ENCODE results near the gene SEMA4D. TPM values are rescaled to one million over a fixed set of nuclear protein-coding genes. Genes with fewer than 3 reads are reported as not detected.
A peak's percentile ranks its signal among the peaks of the same experiment; 100 is the strongest.

SEMA4D gene
- total and polyA plus RNA-seq, 2 of the 13 experiments (the other 11 are each of a cell fraction or from before 2014, with no cell fraction given) = 0.13 to 0.16 TPM

- TF ChIP-seq, protein P1, sequence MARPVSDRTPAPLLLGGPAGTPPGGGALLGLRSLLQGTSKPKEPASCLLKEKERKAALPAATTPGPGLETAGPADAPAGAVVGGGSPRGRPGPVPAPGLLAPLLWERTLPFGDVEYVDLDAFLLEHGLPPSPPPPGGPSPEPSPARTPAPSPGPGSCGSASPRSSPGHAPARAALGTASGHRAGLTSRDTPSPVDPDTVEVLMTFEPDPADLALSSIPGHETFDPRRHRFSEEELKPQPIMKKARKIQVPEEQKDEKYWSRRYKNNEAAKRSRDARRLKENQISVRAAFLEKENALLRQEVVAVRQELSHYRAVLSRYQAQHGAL (CRISPR knock-in tag; IDR thresholded peaks at IDR 0.05; ENCODE audit: not compliant biosample characterization) = peak; percentile 11
- no peak for TF ChIP-seq TSC22D2 (CRISPR knock-in tag; IDR thresholded peaks at IDR 0.05; ENCODE audit: borderline replicate concordance)
- TF ChIP-seq, protein P2, sequence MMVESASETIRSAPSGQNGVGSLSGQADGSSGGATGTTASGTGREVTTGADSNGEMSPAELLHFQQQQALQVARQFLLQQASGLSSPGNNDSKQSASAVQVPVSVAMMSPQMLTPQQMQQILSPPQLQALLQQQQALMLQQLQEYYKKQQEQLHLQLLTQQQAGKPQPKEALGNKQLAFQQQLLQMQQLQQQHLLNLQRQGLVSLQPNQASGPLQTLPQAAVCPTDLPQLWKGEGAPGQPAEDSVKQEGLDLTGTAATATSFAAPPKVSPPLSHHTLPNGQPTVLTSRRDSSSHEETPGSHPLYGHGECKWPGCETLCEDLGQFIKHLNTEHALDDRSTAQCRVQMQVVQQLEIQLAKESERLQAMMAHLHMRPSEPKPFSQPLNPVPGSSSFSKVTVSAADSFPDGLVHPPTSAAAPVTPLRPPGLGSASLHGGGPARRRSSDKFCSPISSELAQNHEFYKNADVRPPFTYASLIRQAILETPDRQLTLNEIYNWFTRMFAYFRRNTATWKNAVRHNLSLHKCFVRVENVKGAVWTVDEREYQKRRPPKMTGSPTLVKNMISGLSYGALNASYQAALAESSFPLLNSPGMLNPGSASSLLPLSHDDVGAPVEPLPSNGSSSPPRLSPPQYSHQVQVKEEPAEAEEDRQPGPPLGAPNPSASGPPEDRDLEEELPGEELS (CRISPR knock-in tag; IDR thresholded peaks at IDR 0.05) = no peak
- 0 out of 2 replicates have a peak, but pooled peaks have one; percentile 8 for TF ChIP-seq SRY (CRISPR knock-in tag; IDR thresholded peaks at IDR 0.05)
- 0 out of 2 replicates have a peak, but pooled peaks have one; percentile 0 for TF ChIP-seq TFDP2 (CRISPR knock-in tag; IDR thresholded peaks at IDR 0.05)
- no peak for TF ChIP-seq NFE2L1 (CRISPR knock-in tag; IDR thresholded peaks at IDR 0.05; ENCODE audit: borderline replicate concordance)
- TF ChIP-seq ZNF451 (CRISPR knock-in tag; IDR thresholded peaks at IDR 0.05) = no peak
- 0 out of 2 replicates have a peak, but pooled peaks have one; percentile 6 for TF ChIP-seq E2F1 (CRISPR knock-in tag; IDR thresholded peaks at IDR 0.05)
- no peak for TF ChIP-seq CEBPG (CRISPR knock-in tag; IDR thresholded peaks at IDR 0.05)
- TF ChIP-seq KLF6 (CRISPR knock-in tag; IDR thresholded peaks at IDR 0.05) = 0 out of 2 replicates have a peak, but pooled peaks have one; percentile 3
- no peak for TF ChIP-seq SATB2 (CRISPR knock-in tag; IDR thresholded peaks at IDR 0.05)
- no peak for TF ChIP-seq SSRP1 (CRISPR knock-in tag; IDR thresholded peaks at IDR 0.05)
- no peak for TF ChIP-seq HNRNPH1 (optimal IDR thresholded peaks at IDR 0.05; ENCODE audit: low read depth, low read length)
- no peak for TF ChIP-seq MIER3 (CRISPR knock-in tag; IDR thresholded peaks at IDR 0.05; ENCODE audit: borderline replicate concordance)
- TF ChIP-seq ZNF570 (CRISPR knock-in tag; IDR thresholded peaks at IDR 0.05; ENCODE audit: borderline replicate concordance) = no peak
- no peak for TF ChIP-seq ZNF782 (CRISPR knock-in tag; IDR thresholded peaks at IDR 0.05; ENCODE audit: borderline replicate concordance)
- no peak for TF ChIP-seq RCOR2 (CRISPR knock-in tag; IDR thresholded peaks at IDR 0.05)
- TF ChIP-seq, protein P3, sequence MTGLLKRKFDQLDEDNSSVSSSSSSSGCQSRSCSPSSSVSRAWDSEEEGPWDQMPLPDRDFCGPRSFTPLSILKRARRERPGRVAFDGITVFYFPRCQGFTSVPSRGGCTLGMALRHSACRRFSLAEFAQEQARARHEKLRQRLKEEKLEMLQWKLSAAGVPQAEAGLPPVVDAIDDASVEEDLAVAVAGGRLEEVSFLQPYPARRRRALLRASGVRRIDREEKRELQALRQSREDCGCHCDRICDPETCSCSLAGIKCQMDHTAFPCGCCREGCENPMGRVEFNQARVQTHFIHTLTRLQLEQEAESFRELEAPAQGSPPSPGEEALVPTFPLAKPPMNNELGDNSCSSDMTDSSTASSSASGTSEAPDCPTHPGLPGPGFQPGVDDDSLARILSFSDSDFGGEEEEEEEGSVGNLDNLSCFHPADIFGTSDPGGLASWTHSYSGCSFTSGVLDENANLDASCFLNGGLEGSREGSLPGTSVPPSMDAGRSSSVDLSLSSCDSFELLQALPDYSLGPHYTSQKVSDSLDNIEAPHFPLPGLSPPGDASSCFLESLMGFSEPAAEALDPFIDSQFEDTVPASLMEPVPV (CRISPR knock-in tag; IDR thresholded peaks at IDR 0.05) = no peak
- TF ChIP-seq FOXO1 (CRISPR knock-in tag; IDR thresholded peaks at IDR 0.05) = no peak
- TF ChIP-seq ZNF839 (CRISPR knock-in tag; IDR thresholded peaks at IDR 0.05; ENCODE audit: borderline replicate concordance) = no peak
- 0 out of 2 replicates have a peak, but pooled peaks have one; percentile 51 for TF ChIP-seq EEA1 (CRISPR knock-in tag; IDR thresholded peaks at IDR 0.05; ENCODE audit: borderline replicate concordance)
- no peak for TF ChIP-seq GABPB1 (CRISPR knock-in tag; IDR thresholded peaks at IDR 0.05)
- no peak for TF ChIP-seq MEF2D (CRISPR knock-in tag; IDR thresholded peaks at IDR 0.05)
These were observed 186.3 kb downstream of the SEMA4D start (continued) for GRCh38 chr9:89311346-89312221.
